SK-N-SH treated with all-trans-retinoic acid at 6 μM for 48 hours (cell line): Measurements from ENCODE around the gene DLAT.

ENCODE experiments used
- ATAC-seq: fragments of 200-7000 bp; cut with Tn5 transposase; 3 replicates; pipeline ENCODE4 v1.9.1; 2020; ENCODE audit warnings: mild to moderate bottlenecking, moderate library complexity
- ARNTL ChIP-seq: fragments of 450-650 bp; formaldehyde crosslinking; IDR thresholded peaks from 2 replicates; pipeline ENCODE4 v1.5.0; 2020; ENCODE audit warnings: low read depth, mild to moderate bottlenecking, moderate library complexity, borderline replicate concordance
- BACH2 ChIP-seq: fragments of 250-450 bp; sonication (Bioruptor Pico); IDR thresholded peaks from 2 replicates; pipeline ENCODE4 v1.9.0; 2021; ENCODE audit warnings: mild to moderate bottlenecking, borderline replicate concordance
- CREB5 ChIP-seq: fragments of 250-450 bp; sonication (Bioruptor Pico); IDR thresholded peaks from 2 replicates; pipeline ENCODE4 v1.5.1; 2020; ENCODE audit warnings: low read depth, mild to moderate bottlenecking, moderate library complexity
- CSDC2 ChIP-seq: fragments of 250-450 bp; sonication (Bioruptor Pico); IDR thresholded peaks from 2 replicates; pipeline ENCODE4 v1.5.0; 2020; ENCODE audit warnings: mild to moderate bottlenecking, moderate library complexity
- CSRNP3 ChIP-seq: fragments of 250-450 bp; sonication (Bioruptor Pico); IDR thresholded peaks from 2 replicates; pipeline ENCODE4 v1.5.1; 2021; ENCODE audit warnings: mild to moderate bottlenecking, moderate library complexity
- ESRRG ChIP-seq: fragments of 250-450 bp; sonication (Bioruptor Pico); IDR thresholded peaks from 2 replicates; pipeline ENCODE4 v1.6.1; 2021; ENCODE audit warnings: mild to moderate bottlenecking
- GLIS3 ChIP-seq: fragments of 250-450 bp; sonication (Bioruptor Pico); IDR thresholded peaks from 2 replicates; pipeline ENCODE4 v1.5.0; 2020; ENCODE audit warnings: mild to moderate bottlenecking, moderate library complexity
- ISL1 ChIP-seq: fragments of 250-450 bp; sonication (Bioruptor Pico); IDR thresholded peaks from 2 replicates; pipeline ENCODE4 v2.1.2; 2022; ENCODE audit warnings: mild to moderate bottlenecking, moderate library complexity
- OSR1 ChIP-seq: fragments of 250-450 bp; sonication (Bioruptor Pico); IDR thresholded peaks from 2 replicates; pipeline ENCODE4 v1.8.0; 2022; ENCODE audit warnings: moderate library complexity, mild to moderate bottlenecking, inconsistent platforms
- PATZ1 ChIP-seq: fragments of 250-450 bp; sonication (Bioruptor Pico); IDR thresholded peaks from 2 replicates; pipeline ENCODE4 v1.8.0; 2020; ENCODE audit warnings: mild to moderate bottlenecking, moderate library complexity, borderline replicate concordance
- POU6F1 ChIP-seq: fragments of 250-450 bp; sonication (Bioruptor Pico); IDR thresholded peaks from 2 replicates; pipeline ENCODE4 v1.8.0; 2021; ENCODE audit warnings: low read depth, mild to moderate bottlenecking, moderate library complexity, borderline replicate concordance
- PPARA ChIP-seq: fragments of 250-450 bp; sonication (Bioruptor Pico); IDR thresholded peaks from 2 replicates; pipeline ENCODE4 v1.5.0; 2020; ENCODE audit warnings: mild to moderate bottlenecking, borderline replicate concordance
- RARB ChIP-seq: fragments of 250-450 bp; sonication (Bioruptor Pico); IDR thresholded peaks from 2 replicates; pipeline ENCODE4 v1.8.0; 2021; ENCODE audit warnings: mild to moderate bottlenecking, moderate library complexity
- SNAI2 ChIP-seq: fragments of 250-450 bp; sonication (Bioruptor Pico); IDR thresholded peaks from 2 replicates; pipeline ENCODE4 v1.5.0; 2020; ENCODE audit warnings: mild to moderate bottlenecking, moderate library complexity
- TCF4 ChIP-seq: fragments of 250-450 bp; sonication (Bioruptor Pico); IDR thresholded peaks from 2 replicates; pipeline ENCODE4 v1.8.0; 2021; ENCODE audit warnings: mild to moderate bottlenecking, moderate library complexity, borderline replicate concordance
- TOX ChIP-seq: fragments of 250-450 bp; sonication (Bioruptor Pico); IDR thresholded peaks from 2 replicates; pipeline ENCODE4 v1.8.0; 2021; ENCODE audit warnings: mild to moderate bottlenecking, moderate library complexity, borderline replicate concordance
- ZC3H10 ChIP-seq: fragments of 250-450 bp; sonication (Bioruptor Pico); IDR thresholded peaks from 2 replicates; pipeline ENCODE4 v1.5.1; 2021; ENCODE audit warnings: mild to moderate bottlenecking, moderate library complexity
- ZFP3 ChIP-seq: fragments of 250-450 bp; sonication (Bioruptor Pico); IDR thresholded peaks from 2 replicates; pipeline ENCODE4 v1.5.0; 2020; ENCODE audit warnings: mild to moderate bottlenecking, moderate library complexity
- ZFP30 ChIP-seq: fragments of 450-650 bp; formaldehyde crosslinking; IDR thresholded peaks from 2 replicates; pipeline ENCODE4 v1.5.0; 2022; ENCODE audit warnings: mild to moderate bottlenecking, moderate library complexity
- ZNF70 ChIP-seq: fragments of 450-650 bp; formaldehyde crosslinking; IDR thresholded peaks from 2 replicates; pipeline ENCODE4 v1.5.0; 2020; ENCODE audit warnings: mild to moderate bottlenecking, moderate library complexity
- ZNF8 ChIP-seq: fragments of 450-650 bp; formaldehyde crosslinking; IDR thresholded peaks from 2 replicates; pipeline ENCODE4 v1.5.0; 2020; ENCODE audit warnings: mild to moderate bottlenecking, moderate library complexity

Gene DLAT

GRCh38 chr11:111980062-111980461 is 45.1 kb upstream of the DLAT start (continued):
- no peak for TF ChIP-seq PATZ1 (CRISPR knock-in tag)

GRCh38 chr11:111981270-111981669 is 43.9 kb upstream of the DLAT start:
- TF ChIP-seq ZNF8 (CRISPR knock-in tag) (no peak), GLIS3 (CRISPR knock-in tag) (no peak), ZFP3 (CRISPR knock-in tag) (no peak), PPARA (CRISPR knock-in tag) (no peak), PATZ1 (CRISPR knock-in tag) (no peak), BACH2 (no peak), OSR1 (CRISPR knock-in tag) (no peak), SNAI2 (CRISPR knock-in tag) (no peak), TCF4 (CRISPR knock-in tag) (no peak), RARB (no peak), CSDC2 (CRISPR knock-in tag) (no peak), ARNTL (CRISPR knock-in tag) (no peak), ESRRG (no peak), ZNF70 (CRISPR knock-in tag) (no peak), CSRNP3 (CRISPR knock-in tag) (no peak), ISL1 (no peak), POU6F1 (CRISPR knock-in tag) (no peak), CREB5 (CRISPR knock-in tag) (no peak), ZC3H10 (CRISPR knock-in tag) (no peak)
- ATAC-seq, result no peak

GRCh38 chr11:111982019-111982464 is 43.2 kb upstream of the DLAT start:
- ATAC-seq, result peak; percentile 56

More at GRCh38 chr11:111982019-111982464, 43.2 kb upstream of the DLAT start:
- TF ChIP-seq ZNF8 (CRISPR knock-in tag) (no peak), CSRNP3 (CRISPR knock-in tag) (no peak), TCF4 (CRISPR knock-in tag) (no peak), GLIS3 (CRISPR knock-in tag) (no peak), ESRRG (no peak), OSR1 (CRISPR knock-in tag) (no peak), POU6F1 (CRISPR knock-in tag) (no peak), CSDC2 (CRISPR knock-in tag) (no peak), PPARA (CRISPR knock-in tag) (no peak), TOX (CRISPR knock-in tag) (no peak), ZNF70 (CRISPR knock-in tag) (no peak), SNAI2 (CRISPR knock-in tag) (no peak), ZFP30 (CRISPR knock-in tag) (no peak)
- TF ChIP-seq, all 23 proteins: peak for 0
